Fibroblast of upper back skin (primary cell): Measurements from ENCODE around the gene TNF.
A peak's percentile ranks its signal among the peaks of the same experiment; 100 is the strongest.

Source experiments
- DNase-seq: peaks from one replicate; pipeline ENCODE4 v3.0.0-alpha.2; 2013

Gene TNF

DNA sequence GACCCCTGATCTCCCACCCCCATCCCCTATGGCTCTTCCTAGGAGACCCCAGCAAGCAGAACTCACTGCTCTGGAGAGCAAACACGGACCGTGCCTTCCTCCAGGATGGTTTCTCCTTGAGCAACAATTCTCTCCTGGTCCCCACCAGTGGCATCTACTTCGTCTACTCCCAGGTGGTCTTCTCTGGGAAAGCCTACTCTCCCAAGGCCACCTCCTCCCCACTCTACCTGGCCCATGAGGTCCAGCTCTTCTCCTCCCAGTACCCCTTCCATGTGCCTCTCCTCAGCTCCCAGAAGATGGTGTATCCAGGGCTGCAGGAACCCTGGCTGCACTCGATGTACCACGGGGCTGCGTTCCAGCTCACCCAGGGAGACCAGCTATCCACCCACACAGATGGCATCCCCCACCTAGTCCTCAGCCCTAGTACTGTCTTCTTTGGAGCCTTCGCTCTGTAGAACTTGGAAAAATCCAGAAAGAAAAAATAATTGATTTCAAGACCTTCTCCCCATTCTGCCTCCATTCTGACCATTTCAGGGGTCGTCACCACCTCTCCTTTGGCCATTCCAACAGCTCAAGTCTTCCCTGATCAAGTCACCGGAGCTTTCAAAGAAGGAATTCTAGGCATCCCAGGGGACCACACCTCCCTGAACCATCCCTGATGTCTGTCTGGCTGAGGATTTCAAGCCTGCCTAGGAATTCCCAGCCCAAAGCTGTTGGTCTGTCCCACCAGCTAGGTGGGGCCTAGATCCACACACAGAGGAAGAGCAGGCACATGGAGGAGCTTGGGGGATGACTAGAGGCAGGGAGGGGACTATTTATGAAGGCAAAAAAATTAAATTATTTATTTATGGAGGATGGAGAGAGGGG lies 1.9 kb upstream of the TNF start:
- no peak for DNase-seq

DNA sequence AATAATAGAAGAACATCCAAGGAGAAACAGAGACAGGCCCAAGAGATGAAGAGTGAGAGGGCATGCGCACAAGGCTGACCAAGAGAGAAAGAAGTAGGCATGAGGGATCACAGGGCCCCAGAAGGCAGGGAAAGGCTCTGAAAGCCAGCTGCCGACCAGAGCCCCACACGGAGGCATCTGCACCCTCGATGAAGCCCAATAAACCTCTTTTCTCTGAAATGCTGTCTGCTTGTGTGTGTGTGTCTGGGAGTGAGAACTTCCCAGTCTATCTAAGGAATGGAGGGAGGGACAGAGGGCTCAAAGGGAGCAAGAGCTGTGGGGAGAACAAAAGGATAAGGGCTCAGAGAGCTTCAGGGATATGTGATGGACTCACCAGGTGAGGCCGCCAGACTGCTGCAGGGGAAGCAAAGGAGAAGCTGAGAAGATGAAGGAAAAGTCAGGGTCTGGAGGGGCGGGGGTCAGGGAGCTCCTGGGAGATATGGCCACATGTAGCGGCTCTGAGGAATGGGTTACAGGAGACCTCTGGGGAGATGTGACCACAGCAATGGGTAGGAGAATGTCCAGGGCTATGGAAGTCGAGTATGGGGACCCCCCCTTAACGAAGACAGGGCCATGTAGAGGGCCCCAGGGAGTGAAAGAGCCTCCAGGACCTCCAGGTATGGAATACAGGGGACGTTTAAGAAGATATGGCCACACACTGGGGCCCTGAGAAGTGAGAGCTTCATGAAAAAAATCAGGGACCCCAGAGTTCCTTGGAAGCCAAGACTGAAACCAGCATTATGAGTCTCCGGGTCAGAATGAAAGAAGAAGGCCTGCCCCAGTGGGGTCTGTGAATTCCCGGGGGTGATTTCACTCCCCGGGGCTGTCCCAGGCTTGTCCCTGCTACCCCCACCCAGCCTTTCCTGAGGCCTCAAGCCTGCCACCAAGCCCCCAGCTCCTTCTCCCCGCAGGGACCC lies 981 bp upstream of the TNF start:
- no peak for DNase-seq

DNA sequence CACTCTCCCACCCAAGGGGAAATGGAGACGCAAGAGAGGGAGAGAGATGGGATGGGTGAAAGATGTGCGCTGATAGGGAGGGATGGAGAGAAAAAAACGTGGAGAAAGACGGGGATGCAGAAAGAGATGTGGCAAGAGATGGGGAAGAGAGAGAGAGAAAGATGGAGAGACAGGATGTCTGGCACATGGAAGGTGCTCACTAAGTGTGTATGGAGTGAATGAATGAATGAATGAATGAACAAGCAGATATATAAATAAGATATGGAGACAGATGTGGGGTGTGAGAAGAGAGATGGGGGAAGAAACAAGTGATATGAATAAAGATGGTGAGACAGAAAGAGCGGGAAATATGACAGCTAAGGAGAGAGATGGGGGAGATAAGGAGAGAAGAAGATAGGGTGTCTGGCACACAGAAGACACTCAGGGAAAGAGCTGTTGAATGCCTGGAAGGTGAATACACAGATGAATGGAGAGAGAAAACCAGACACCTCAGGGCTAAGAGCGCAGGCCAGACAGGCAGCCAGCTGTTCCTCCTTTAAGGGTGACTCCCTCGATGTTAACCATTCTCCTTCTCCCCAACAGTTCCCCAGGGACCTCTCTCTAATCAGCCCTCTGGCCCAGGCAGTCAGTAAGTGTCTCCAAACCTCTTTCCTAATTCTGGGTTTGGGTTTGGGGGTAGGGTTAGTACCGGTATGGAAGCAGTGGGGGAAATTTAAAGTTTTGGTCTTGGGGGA lies 754 bp downstream of the TNF start:
- no peak for DNase-seq

DNA sequence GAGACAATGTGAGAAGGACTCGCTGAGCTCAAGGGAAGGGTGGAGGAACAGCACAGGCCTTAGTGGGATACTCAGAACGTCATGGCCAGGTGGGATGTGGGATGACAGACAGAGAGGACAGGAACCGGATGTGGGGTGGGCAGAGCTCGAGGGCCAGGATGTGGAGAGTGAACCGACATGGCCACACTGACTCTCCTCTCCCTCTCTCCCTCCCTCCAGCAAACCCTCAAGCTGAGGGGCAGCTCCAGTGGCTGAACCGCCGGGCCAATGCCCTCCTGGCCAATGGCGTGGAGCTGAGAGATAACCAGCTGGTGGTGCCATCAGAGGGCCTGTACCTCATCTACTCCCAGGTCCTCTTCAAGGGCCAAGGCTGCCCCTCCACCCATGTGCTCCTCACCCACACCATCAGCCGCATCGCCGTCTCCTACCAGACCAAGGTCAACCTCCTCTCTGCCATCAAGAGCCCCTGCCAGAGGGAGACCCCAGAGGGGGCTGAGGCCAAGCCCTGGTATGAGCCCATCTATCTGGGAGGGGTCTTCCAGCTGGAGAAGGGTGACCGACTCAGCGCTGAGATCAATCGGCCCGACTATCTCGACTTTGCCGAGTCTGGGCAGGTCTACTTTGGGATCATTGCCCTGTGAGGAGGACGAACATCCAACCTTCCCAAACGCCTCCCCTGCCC lies 1.7 kb downstream of the TNF start:
- DNase-seq, result no peak

DNA sequence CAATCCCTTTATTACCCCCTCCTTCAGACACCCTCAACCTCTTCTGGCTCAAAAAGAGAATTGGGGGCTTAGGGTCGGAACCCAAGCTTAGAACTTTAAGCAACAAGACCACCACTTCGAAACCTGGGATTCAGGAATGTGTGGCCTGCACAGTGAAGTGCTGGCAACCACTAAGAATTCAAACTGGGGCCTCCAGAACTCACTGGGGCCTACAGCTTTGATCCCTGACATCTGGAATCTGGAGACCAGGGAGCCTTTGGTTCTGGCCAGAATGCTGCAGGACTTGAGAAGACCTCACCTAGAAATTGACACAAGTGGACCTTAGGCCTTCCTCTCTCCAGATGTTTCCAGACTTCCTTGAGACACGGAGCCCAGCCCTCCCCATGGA lies 2.2 kb downstream of the TNF start:
- DNase-seq, result no peak

DNA sequence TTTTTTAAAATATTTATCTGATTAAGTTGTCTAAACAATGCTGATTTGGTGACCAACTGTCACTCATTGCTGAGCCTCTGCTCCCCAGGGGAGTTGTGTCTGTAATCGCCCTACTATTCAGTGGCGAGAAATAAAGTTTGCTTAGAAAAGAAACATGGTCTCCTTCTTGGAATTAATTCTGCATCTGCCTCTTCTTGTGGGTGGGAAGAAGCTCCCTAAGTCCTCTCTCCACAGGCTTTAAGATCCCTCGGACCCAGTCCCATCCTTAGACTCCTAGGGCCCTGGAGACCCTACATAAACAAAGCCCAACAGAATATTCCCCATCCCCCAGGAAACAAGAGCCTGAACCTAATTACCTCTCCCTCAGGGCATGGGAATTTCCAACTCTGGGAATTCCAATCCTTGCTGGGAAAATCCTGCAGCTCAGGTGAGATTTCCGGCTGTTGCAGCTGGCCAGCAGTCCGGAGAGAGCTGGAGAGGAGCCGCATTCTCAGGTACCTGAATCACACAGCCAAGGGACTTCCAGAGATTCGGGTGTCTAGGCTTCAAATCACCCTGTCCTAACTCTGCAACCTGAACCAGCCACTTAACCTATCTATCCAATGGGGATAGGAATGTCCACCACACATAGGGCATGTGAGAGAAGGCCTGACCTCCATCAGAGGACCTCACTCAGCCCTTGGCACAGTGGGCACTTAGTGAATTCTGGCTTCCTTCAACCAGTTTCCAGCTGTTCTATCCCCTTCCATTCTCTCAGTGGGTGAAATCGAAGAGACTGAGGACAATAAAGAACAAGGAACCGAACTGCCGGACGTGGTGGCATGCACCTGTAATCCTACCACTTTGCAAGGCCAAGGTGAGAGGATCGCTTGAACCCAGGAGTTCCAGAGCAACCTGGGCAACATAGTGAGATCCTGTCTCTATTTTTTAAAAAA lies 3.1 kb downstream of the TNF start:
- no peak for DNase-seq

DNA sequence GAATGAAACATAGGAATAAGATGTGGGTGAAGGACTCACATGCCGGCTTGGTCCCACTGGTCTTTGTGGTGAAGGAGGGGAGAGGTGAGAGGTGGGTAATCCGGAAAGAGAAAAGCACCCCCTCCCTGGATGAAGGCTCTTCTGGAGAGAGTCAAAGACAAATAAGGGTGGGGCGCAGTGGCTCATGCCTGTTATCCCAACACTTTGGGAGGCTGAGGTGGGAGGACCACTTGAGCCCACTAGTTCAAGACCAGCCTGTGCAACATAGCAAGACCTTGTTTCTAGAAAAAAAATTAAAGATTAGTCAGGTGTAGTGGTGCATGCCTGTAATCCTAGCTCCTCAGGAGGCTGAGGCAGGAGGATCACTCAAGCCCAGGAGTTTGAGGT lies 3.7 kb downstream of the TNF start:
- DNase-seq, result no peak

DNA sequence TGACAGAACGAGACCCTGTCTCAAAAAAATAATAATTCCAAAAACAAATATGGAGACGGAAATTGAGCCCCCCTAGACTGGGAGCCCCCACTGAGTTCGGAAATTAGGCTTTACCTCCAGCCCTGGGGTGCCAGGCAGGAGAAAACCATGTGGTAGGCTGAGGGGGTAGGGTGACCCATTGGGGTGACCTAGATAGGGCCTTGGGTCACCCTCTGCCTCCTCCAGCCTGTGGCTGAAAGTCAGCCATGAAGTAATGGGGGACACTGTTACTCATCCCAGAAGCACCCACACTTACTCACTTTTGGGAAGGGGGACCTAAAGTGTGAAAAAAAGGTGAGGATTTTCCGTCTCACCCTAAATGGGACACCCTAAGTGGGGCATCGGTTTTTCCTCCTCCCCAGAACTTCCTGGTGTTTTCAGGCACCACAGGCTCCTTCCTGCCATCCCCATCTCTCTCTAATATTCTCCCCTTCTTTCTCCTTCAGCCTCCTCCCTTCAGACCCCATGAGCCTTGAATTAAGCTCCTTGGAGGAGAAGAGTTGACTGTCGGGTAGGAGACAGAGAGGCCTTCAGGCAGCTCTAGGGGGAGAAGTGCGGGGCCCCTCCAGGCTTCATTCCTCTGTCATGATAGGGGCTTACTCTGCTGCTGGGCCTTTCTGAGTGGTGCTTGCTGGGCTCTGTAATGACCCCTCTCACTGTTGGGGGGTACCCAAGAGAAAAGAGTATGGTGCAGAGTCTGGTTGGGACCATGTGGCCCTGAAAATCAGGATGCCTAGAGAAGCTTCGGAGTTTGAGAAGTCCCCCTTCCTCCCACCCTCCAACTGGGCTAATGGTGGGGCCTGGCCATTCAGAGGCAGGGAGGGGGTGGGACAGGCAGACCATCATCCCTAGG lies 4.4 kb downstream of the TNF start:
- DNase-seq, result no peak

DNA sequence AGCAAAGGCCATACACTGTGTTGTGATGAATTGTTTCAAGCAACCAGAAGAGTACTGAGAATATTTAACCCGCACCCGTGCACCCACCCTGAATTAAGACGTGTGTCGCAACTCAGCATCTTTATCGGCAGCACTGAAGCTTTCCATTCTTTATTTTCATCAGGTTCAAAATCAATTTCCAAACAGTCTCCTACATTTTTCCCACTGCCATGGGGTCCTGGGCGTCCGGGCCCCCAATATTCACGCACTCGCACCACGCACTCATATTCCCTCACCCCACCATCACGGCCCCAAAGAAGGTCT lies 5.0 kb downstream of the TNF start:
- DNase-seq, result no peak

DNA sequence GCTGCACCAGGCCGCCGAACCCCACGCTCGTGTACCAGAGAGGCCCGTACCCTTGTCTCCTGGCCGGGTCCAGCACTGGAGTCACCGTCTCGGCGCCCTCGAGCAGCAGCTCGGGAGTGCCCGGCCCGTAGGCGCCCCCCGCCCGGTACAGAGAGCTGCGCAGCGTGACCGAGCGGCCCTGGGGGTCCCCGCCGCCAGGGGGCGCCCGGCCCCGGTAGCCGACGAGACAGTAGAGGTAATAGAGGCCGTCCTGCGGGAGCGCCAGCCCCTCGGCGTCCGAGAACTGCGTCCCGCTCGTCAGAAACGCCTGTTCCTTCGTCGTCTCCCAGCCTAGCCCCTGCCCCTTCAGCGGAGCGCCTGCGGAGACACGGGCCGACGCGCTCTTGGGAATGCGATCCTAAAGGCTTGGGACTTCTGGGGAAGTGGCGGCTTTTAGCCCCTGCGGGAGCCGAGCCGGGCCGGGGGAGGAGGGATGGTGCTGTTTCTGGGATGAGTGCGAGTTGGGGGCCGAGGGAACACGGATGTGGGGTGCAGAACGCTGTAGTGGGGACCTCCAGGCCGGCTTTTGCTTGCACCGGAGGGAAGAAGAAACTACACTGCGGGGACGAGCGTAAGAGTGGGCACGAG lies 5.6 kb downstream of the TNF start:
- DNase-seq, result peak; percentile 77

DNA sequence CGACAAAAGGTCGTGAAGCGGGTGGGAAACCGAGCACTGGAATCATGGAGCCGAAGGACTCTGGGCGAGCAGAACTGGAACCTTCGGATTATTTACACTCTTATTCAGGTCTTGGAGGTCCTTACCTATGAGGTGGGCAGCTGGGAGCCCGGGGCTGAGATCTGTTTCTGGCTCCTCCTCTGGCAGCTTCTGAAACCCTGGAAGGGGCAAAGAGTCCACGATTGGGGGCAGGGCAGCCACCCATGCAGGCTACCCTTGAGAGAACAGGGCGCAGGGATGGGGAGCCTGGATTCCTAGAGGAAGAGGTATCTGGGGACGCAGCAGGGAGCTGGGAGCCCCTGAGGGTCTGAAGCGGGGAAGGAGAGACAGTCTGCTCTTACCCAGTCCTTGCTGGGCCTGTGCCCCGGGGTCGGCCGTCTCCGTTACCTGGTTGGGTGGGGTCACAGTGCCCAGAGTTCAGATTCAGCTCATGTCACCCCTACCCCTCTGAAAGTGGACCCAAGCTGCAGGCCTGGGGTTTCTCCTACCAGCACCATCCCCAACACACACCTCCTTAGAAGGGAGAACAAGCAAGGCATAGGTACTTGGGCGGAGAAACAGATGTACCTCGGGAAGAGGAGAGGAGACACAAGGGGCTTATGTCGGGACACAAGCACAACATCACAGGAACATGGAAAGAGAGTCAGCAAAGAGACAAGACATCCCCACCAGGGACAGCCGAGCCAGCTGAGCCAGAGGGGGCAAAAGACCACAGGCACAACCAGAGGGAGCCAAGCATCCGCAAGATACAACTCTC lies 6.3 kb downstream of the TNF start:
- no peak for DNase-seq

DNA sequence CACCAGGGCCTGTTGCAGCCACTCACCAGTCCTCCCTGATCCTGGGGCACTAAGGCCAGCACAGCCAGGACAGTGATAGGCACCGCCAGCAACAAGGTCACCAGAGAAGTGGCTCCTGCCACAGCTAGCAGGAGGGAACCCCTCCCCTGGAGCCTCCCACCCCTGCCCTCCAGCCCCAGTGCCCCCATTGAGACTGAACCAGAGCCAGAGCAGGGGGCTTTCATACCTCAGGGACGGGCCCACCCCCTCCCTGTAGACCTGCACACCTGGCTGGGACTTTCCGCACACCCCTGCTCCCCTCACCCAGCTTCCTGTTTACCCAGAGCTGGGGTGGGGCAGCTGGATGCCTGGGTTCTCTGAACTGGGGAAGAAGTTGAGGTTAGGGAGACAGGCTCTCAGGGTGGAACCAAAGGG lies 6.9 kb downstream of the TNF start, which contains the start of gene LTB:
Gene LTB, minus strand, starts transcription at position 195 of the 414 bp plus-strand sequence. Its CDS starts 7 bp downstream, at position 188.
- no peak for DNase-seq

DNA sequence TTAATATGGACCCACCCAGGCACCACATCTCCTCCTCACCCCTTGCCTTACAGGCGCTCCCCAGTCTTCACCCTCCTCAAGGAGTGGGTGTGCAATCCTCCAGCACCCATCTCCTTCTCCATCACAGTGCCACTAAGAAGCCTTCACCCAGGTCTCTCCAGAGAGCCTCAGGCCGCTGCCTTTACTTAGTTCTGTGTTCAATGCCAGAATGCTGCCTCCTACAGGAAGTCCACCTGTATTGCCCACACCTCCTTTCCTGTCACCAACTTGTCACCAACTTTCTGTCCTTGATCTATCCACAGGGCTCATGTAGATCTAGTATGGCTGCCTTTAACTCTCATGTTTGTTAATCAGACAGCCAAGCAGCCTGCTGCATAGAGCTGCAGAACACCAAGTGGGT lies 10.1 kb downstream of the TNF start:
- no peak for DNase-seq

DNA sequence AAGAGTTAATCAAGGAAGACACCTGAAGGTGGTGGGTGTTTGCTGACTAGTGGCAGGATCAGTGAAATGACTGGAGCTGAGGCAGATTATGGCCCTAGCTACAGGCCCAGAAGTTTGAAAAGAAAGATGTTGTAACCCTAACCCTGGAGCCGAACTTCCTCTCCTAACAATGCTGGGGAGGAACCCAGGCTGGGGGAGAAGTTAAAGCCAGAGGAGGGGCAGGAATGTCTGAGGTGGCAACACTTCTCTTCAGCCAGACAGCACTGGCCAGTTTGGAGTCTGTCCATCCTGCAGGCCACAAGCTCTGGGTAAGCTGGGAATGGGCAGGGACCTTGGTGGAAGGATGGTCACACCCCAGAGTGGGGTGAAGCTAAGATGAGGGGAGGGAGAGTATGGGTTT lies 10.6 kb downstream of the TNF start, which contains the start of gene LST1:
Gene LST1, plus strand, starts transcription at position 270 of the 400 bp plus-strand sequence. CDS start 1,023 bp downstream, outside the sequence.
- no peak for DNase-seq

DNA sequence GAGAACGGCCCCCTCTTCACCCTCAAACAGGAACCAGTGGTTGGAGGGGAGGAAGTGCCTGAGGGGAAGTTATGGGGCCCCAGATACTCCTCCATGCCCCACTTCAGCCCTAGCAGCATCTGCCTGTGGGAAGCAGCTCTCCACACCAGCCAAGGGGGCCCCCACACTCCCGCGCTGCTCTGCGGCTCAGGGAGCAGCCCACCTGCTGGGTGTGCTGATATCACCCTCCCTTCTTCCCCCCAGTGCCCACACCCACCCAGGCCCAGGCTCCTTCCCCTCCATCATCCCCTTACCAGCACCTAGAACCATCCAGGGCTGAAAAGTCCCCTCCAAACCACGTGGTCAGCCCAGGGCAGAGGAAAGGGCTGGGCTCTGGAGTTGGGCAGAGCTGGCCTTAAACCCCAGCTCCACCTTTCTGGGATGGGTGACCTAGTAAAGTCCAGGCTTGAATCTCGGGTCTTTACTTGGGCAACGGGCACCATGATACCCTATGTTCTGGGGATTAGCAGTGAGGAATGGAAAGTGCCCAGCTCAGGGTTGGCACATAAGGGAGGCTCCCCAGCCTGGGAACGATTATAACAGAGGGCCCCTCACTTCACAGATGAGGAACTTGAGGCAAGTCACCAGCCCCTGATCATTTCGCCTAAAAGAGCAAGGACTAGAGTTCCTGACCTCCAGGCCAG lies 11.4 kb downstream of the TNF start:
- no peak for DNase-seq

DNA sequence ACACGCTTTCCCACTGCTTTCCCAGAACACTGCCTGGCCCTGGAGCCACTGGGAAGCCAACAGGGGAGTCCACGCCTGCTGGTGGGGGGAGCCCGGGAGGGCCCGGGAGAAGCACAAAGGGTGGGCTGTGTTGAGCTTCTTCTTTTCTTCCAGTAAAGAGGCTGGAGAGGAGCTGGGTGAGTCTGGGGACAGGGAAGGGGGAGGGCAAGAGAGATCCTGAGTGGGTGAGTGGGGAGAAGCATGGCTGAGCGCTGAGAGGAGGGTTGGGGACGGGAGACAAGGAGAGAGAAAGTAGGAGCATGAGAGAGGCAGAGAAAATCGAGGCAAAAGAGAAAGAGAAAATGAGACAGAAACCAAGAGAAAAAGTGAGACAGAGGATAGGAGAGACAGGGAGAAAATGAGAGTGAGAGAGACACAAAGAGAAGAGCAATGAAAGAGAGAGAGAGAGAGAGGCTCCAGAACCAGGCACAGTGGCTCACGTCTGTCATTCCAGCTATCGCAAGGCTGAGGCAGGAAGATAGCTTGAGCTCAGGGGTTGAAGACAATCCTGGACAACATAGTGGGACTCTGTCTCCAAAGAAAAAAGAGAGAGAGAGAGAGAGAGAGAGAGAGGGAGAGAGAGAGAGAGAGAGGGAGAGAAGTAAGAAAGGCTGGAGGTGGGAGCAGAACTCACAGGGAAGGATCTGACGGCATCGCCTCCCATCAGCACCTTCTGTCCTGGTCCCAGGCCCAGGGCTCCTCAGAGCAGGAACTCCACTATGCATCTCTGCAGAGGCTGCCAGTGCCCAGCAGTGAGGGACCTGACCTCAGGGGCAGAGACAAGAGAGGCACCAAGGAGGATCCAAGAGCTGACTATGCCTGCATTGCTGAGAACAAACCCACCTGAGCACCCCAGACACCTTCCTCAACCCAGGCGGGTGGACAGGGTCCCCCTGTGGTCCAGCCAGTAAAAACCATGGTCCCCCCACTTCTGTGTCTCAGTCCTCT lies 12.7 kb downstream of the TNF start:
- DNase-seq, result no peak
